GM18498 (cell line): ENCODE measurements around the gene GJC2.
"Not testable (repeated sequence)": the region's sequence is repeated elsewhere in the genome, so short reads cannot be mapped to it uniquely, and the experiment has no call there.

Experiments used
- ATAC-seq: cut with Tn5 transposase; IDR thresholded peaks from one replicate; pipeline ENCODE4 v1.9.1; 2021; ENCODE audit warnings: mild to moderate bottlenecking, moderate library complexity; ENCODE audit not compliant: unreplicated experiment

GJC2 gene

DNA sequence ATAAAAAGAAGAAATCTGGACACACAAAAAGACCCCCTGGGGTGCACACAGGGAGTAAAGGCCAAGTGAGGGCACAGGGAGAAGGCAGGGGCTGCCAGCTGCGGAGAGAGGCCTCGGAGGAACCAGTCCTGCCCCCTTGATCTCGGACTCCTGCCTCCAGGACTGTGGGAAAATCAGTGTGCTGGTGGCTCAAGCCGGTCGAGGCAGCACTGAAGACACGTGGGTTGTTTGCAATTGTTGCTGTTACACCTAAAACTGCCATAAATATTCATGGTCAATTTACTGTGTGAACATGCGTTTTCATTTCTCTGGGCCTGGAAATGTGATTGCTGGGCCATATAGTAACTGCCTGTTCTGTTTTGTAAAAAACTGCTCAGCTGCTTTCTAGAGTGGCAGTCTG lies 34.4 kb downstream of the GJC2 start:
- no peak for ATAC-seq

DNA sequence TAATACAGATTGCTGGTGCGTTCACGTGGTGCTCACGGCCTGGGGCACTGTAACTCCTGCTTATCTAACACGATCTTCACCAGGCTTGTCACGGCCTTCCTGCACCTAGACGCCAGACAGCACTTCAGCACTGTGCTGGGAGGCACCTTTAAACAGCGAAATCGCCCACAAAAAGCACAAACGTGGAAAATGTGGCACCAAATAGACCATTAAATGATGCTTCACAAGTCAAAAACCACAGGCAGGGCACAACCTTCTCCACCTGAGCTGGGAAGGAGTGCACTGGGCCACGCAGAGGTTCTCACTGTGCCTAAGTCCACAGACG lies 35.9 kb downstream of the GJC2 start:
- no peak for ATAC-seq

DNA sequence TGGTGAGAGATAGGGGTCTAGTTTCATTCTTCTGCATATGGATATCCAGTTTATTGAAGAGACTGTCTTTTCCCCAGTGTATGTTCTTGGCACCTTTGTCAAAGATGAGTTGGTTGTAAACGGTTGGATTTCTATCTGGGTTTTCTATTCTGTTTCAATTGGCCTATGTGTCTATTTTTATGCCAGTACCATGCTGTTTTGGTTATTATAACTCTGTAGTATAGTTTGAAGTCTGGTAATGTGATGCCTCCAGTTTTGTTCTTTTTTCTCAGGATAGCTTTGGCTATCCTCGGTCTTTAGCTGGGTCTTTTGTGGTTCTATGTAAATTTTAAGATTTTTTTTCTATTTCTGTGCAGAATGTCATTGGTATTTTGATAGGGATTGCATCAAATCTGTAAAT lies 38.5 kb downstream of the GJC2 start:
- not testable (repeated sequence) for ATAC-seq

DNA sequence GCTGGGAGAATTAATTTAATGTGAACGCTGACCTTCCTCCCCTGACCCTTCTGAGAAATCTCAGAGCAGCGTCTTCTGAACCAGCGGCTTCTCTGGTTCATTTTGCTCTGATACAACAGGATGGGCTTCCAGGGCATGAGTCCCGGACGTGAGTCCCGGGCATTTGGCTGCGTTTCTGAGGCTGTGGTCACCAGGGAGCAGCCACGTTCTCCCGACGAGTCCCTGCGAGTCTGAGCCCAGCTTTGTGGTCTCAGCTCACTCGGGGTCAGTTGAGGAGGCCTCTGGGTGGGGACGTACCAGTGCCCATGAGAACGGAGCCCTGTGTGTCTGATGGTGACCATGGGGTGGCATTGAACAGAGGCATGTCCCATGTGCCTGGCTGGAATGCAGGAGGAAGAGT lies 40.5 kb downstream of the GJC2 start:
- no peak for ATAC-seq

DNA sequence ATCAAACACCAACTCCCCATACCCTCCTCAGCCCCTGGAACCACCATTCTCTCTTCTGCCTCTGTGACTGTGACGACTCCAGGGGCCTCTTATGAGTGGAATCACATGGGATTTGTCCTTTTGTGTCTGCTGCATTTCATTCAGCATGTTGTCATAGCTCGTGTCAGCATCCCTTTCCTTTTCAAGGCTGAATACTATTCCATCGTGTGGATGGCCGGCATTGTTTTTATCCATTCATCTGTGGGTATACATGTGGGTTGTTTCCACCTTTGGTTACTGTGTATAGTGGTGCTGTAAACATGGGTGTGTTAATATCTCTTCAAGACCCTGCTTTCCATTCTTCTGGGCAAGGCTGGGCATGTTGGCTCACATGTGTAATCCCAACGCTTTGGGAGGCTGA lies 41.0 kb downstream of the GJC2 start:
- no peak for ATAC-seq

GRCh38 chr1:228194436-228194835 lies 44.7 kb downstream of the GJC2 start:
- no peak for ATAC-seq

GRCh38 chr1:228194921-228195812 lies 45.4 kb downstream of the GJC2 start:
- no peak for ATAC-seq

- no peak for ATAC-seq
These were observed 47.9 kb downstream of the GJC2 start for GRCh38 chr1:228197555-228198147.

- no peak for ATAC-seq
These were observed 49.4 kb downstream of the GJC2 start for GRCh38 chr1:228198977-228199590.

DNA sequence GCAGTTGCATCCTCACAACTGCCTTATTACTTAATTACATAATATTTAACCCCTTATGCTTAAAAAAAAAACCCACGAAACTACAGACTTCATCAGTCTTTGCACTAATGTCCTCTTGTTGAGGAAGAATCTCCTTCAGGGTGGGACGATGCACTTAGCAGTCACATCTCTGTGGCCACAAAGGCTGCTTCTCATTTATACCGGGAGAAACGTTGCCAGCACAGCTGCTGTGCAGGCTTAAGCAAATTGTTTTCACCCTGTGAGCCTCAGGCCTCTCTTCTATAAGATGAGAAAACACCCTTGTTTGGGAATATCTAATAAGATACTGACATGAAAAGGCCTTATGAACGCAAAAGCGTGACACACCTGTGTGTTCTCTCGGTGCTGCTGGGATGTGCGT lies 55.2 kb downstream of the GJC2 start:
- no peak for ATAC-seq

GRCh38 chr1:228205526-228206436 lies 56.1 kb downstream of the GJC2 start:
- no peak for ATAC-seq

- no peak for ATAC-seq
These were observed 57.0 kb downstream of the GJC2 start for GRCh38 chr1:228206582-228207351.

DNA sequence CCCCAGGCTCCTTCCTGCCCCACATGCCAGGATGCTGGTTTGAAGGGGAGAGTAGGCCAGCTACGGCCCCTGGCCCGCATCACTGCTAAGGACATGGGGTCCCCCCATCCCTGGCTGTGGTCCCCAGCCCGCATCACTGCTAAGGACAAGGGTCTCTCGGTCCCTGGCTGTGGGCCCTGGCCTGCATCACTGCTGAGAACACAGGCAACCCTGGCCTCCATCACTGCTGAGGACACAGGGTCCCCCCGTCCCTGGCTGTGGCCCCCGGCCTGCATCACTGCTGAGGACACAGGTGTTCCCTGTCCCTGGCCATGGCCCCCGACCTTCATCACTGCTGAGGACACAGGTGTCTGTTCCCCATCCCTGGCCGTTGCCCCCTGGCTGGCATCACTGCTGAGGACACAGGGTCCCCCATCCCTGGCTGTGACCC lies 57.7 kb downstream of the GJC2 start:
- ATAC-seq, result no peak

DNA sequence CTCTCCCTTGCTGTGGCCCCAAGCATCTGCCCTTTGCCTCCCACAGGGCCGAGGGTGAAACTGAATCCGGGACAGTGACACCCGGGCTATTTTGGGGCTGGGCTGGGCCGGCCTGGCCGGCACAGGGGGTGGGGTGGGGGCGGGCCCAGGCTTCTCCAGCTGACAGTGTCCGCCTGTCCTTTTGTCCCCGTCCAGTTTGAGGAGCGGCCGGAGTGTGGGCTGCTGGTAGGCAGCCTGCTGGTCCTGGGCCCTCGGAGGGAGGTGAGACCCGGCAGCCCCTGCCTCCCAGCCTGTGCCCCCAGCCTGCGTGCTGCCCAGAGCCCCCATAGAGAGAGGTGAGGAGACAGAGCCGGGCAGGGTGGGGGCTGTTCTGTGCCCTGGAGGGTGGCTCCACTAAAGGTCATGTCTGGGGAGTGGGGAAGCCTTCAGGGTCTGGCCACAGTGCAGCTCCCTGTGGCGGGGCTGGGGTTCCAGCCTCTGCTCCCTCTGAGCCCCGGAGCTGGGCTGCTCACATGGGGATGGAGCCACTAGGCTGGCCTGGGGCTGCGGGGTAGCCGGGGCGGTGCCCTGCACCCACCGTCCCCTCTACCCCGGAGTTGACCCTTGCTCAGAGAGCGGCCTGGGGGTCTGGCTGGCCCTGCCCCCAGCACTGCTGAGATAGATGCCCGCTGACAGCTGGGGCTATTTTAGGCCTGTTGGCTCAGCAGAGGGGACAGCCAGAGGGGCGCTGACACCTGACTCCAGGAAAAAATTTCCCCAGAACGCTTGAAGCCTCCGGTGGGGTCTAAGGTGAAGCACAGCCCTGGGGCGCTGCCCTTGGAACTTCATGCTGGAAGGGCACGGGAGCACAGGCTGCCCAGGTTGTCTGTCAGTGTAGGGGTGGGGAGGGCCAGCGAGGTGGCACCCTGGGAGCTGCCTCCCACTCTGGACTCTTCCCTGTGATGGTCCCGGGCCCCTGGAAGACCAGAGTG lies 58.4 kb downstream of the GJC2 start, which contains the start of gene OBSCN:
Gene OBSCN (plus strand): TSS at position 194 of the 971 bp plus-strand sequence. CDS start 3,740 bp downstream, outside the sequence.
- ATAC-seq, result no peak

DNA sequence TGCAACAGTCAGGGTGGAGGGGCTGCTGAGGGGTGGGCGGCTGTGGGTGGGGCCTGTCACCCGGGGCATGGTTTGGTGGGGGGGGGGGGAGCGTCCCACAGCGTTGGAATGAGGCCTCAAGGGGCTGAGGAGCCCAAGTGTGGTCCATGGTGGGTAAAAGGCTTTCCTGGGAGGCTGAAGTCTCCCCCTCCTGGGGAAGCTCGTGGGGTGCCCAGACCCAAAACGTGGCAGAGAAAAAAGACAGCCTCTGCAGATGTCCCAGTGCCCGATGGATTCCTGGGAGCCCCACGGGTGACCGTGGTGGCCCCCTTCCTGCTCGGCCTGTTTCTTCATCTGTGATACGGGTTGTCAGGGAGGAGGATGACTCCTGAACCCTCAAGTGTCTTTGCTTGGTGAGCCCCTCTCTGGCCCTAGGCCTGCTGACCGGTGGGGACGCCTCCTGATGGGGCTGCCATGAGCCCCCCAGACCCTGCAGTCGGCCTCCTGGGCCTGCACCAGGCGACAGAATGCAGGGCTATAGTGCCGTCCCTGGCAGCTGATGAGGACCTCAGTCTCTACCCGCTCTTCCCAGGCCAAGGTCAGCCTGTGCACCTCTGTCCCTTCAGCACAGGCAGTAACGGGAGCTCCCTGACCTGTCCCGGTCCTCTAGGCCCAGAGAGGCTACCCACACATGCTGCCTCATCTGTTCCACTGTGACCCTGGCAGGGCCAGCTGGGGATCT lies 59.3 kb downstream of the GJC2 start:
- ATAC-seq, result no peak
